GM23248 (cell line): ENCODE measurements around the gene MTUS2. TPM values are rescaled to one million over a fixed set of nuclear protein-coding genes. Genes with fewer than 3 reads are reported as not detected.

Experiments used
- DNase-seq: peaks from one replicate; pipeline ENCODE4 v3.0.0-alpha.2; 2015
- H2AFZ ChIP-seq: fragments of 200-600 bp; sonication (generic); 2 replicates; pipeline ENCODE4 v1.6.1; 2016; ENCODE audit warnings: antibody characterized with exemption
- H3F3A ChIP-seq: fragments of 200-600 bp; sonication (generic); 2 replicates; pipeline ENCODE4 v1.6.1; 2016; ENCODE audit warnings: mild to moderate bottlenecking, antibody characterized with exemption, mixed run types; ENCODE audit not compliant: insufficient read depth
- H3K27ac ChIP-seq: fragments of 200-600 bp; sonication (generic); 2 replicates; pipeline ENCODE4 v1.5.1; 2016; ENCODE audit warnings: mild to moderate bottlenecking
- H3K27me3 ChIP-seq: fragments of 200-600 bp; sonication (generic); replicated peaks from 2 replicates; pipeline ENCODE4 v1.6.1; 2016; ENCODE audit warnings: mild to moderate bottlenecking; ENCODE audit not compliant: insufficient read depth
- H3K36me3 ChIP-seq: fragments of 200-600 bp; sonication (generic); 2 replicates; pipeline ENCODE4 v1.6.1; 2016; ENCODE audit warnings: low read depth, mild to moderate bottlenecking
- H3K4me1 ChIP-seq: fragments of 200-600 bp; sonication (generic); 2 replicates; pipeline ENCODE4 v1.6.1; 2016; ENCODE audit warnings: mild to moderate bottlenecking; ENCODE audit not compliant: insufficient read depth
- H3K4me2 ChIP-seq: fragments of 200-600 bp; sonication (generic); one replicate; pipeline ENCODE4 v1.6.1; 2016; ENCODE audit warnings: mild to moderate bottlenecking; ENCODE audit not compliant: unreplicated experiment
- H3K4me3 ChIP-seq: fragments of 200-600 bp; sonication (generic); 2 replicates; pipeline ENCODE4 v1.5.1; 2016; ENCODE audit warnings: mild to moderate bottlenecking
- H3K79me2 ChIP-seq: fragments of 200-600 bp; sonication (generic); 2 replicates; pipeline ENCODE4 v1.6.1; 2016; ENCODE audit warnings: mild to moderate bottlenecking; ENCODE audit not compliant: insufficient read depth
- H3K9ac ChIP-seq: fragments of 200-600 bp; sonication (generic); 2 replicates; pipeline ENCODE4 v1.6.1; 2016; ENCODE audit warnings: mild to moderate bottlenecking
- H3K9me2 ChIP-seq: fragments of 200-600 bp; sonication (generic); 2 replicates; pipeline ENCODE4 v1.6.1; 2016; ENCODE audit warnings: mixed run types, mild to moderate bottlenecking, moderate library complexity; ENCODE audit not compliant: insufficient read depth
- H3K9me3 ChIP-seq: fragments of 200-600 bp; sonication (generic); one replicate; pipeline ENCODE4 v1.6.1; 2017; ENCODE audit warnings: low read depth
- H4K20me1 ChIP-seq: fragments of 200-600 bp; sonication (generic); 2 replicates; pipeline ENCODE4 v1.6.0; 2016; ENCODE audit not compliant: insufficient read depth
- EZH2 ChIP-seq: fragments of 200-600 bp; sonication (generic); IDR thresholded peaks from 2 replicates; pipeline ENCODE4 v1.6.1; 2018; ENCODE audit warnings: antibody characterized with exemption, mild to moderate bottlenecking; ENCODE audit not compliant: insufficient read depth, poor library complexity, severe bottlenecking
- EZH2phosphoT487 ChIP-seq: fragments of 200-600 bp; sonication (generic); IDR thresholded peaks from 2 replicates; pipeline ENCODE4 v1.6.1; 2018; ENCODE audit warnings: antibody characterized with exemption, moderate library complexity, mild to moderate bottlenecking, low read depth; ENCODE audit not compliant: insufficient read depth
- WGBS, 2 experiments: methylation state at CpG; one replicate each; pipeline ENCODE4 v1.1.6; 2015 to 2017; ENCODE audit warnings: low lambda C conversion rate in 2 of 2, low coverage in 1 of 2; ENCODE audit errors: missing lambda C conversion rate in 2 of 2; 5-methylcytosine and 5-hydroxymethylcytosine counted together
- in situ Hi-C: fragments of 300-500 bp; cut with MboI; formaldehyde crosslinking; loops from 2 replicates; pipeline ENCODE4 v1.15.0; 2020
- polyA plus RNA-seq: library from polyadenylated mRNA; unstranded; fragments of >200 nt; fragmentation: Nextera tagmentation; extraction: Ambion mirVana; gene quantifications from 2 replicates; pipeline ENCODE4 v1.2.1, GENCODE V29; 2016
- total RNA-seq: library from RNA; depleted of rRNA; stranded (reverse); fragments of >200 nt; shearing (Covaris generic); gene quantifications from 2 replicates; pipeline ENCODE4 v1.2.3, GENCODE V29; 2014

Gene MTUS2
- total and polyA plus RNA-seq, 2 experiments from 2014 or later, result 0.43 to 0.74 TPM

- no peaks in the 10 kb centered on the region for H4K20me1 ChIP-seq
- no peaks in the 10 kb centered on the region for H3K4me1 ChIP-seq
- H3F3A ChIP-seq, result no peaks in the 10 kb centered on the region
- 38 to 46% methylated on average over 9 of the region's 9 CpGs for WGBS, 2 experiments
- H2AFZ ChIP-seq, result no peak overlapping the region
- H3K9ac ChIP-seq, result no peak overlapping the region
- in situ Hi-C loops, result loop anchor here (25.0 kb wide), 1 partner anchor 1257 kb away; no protein-coding TSS in a partner anchor
- H3K4me2 ChIP-seq, result no peak overlapping the region
- no peak for DNase-seq
- H3K36me3 ChIP-seq, result no peaks in the 10 kb centered on the region
- H3K4me3 ChIP-seq, result no peak overlapping the region
- no peaks in the 10 kb centered on the region for H3K9me3 ChIP-seq
- H3K79me2 ChIP-seq, result no peaks in the 10 kb centered on the region
- no peaks in the 10 kb centered on the region; the same call in 1 of the 2 replicates for H3K27me3 ChIP-seq
- no peak overlapping the region for H3K27ac ChIP-seq
- TF ChIP-seq EZH2phosphoT487 (no peak), EZH2 (no peak)
- H3K9me2 ChIP-seq, result no peaks in the 10 kb centered on the region
Observed at GRCh38 chr13:29319451-29319850, 499.3 kb downstream of the MTUS2 start.

GRCh38 chr13:29323954-29324353, 503.8 kb downstream of the MTUS2 start:
- Histone ChIP-seq H3K4me1 (no peaks in the 10 kb centered on the region), H3K27ac (no peak overlapping the region), H4K20me1 (no peaks in the 10 kb centered on the region), H3K9me3 (no peaks in the 10 kb centered on the region), H3K4me2 (no peak overlapping the region), H3K4me3 (no peak overlapping the region), H3K27me3 (no peaks in the 10 kb centered on the region), H2AFZ (no peak overlapping the region), H3K36me3 (no peaks in the 10 kb centered on the region), H3F3A (no peaks in the 10 kb centered on the region), H3K9ac (no peak overlapping the region), H3K79me2 (no peaks in the 10 kb centered on the region), H3K9me2 (no peaks in the 10 kb centered on the region)
- in situ Hi-C loops, result loop anchor here (25.0 kb wide), 1 partner anchor 1262 kb away; no protein-coding TSS in a partner anchor
- TF ChIP-seq EZH2phosphoT487, result no peak
- TF ChIP-seq EZH2, result no peak
- no peak for DNase-seq
- WGBS, 2 experiments, result 51 to 61% methylated on average over 9 of the region's 9 CpGs

GRCh38 chr13:29324601-29325000, 504.5 kb downstream of the MTUS2 start:
- Histone ChIP-seq H4K20me1 (no peaks in the 10 kb centered on the region), H3K9me3 (no peaks in the 10 kb centered on the region), H3K4me2 (no peak overlapping the region), H3K79me2 (no peaks in the 10 kb centered on the region), H3K27ac (no peak overlapping the region), H3K4me1 (no peaks in the 10 kb centered on the region), H3K4me3 (no peak overlapping the region), H3K9ac (no peak overlapping the region), H3K9me2 (no peaks in the 10 kb centered on the region), H3F3A (no peaks in the 10 kb centered on the region), H3K27me3 (no peaks in the 10 kb centered on the region), H3K36me3 (no peaks in the 10 kb centered on the region), H2AFZ (no peak overlapping the region)
- no peak for DNase-seq
- no peak for TF ChIP-seq EZH2
- TF ChIP-seq EZH2phosphoT487, result no peak
- in situ Hi-C loops, result loop anchor here (25.0 kb wide), 1 partner anchor 1262 kb away; no protein-coding TSS in a partner anchor
- 6 to 12% methylated on average over 1 of the region's 1 CpG for WGBS, 2 experiments

- DNase-seq, result no peak
- H3F3A ChIP-seq, result no peaks in the 10 kb centered on the region
- H3K27ac ChIP-seq, result no peak overlapping the region
- no peak overlapping the region for H3K9ac ChIP-seq
- no peaks in the 10 kb centered on the region for H3K79me2 ChIP-seq
- no peak overlapping the region for H3K4me2 ChIP-seq
- no peaks in the 10 kb centered on the region for H3K4me1 ChIP-seq
- H3K9me2 ChIP-seq, result no peaks in the 10 kb centered on the region
- no peak overlapping the region for H2AFZ ChIP-seq
- no peaks in the 10 kb centered on the region for H3K36me3 ChIP-seq
- 40 to 41% methylated on average over 2 of the region's 2 CpGs for WGBS, 2 experiments
- in situ Hi-C loops, result no loop called here
- no peaks in the 10 kb centered on the region for H3K27me3 ChIP-seq
- no peak overlapping the region for H3K4me3 ChIP-seq
- no peaks in the 10 kb centered on the region for H3K9me3 ChIP-seq
- no peaks in the 10 kb centered on the region for H4K20me1 ChIP-seq
- TF ChIP-seq EZH2phosphoT487, result no peak
- TF ChIP-seq EZH2, result no peak
Observed at GRCh38 chr13:29328501-29328900, 508.4 kb downstream of the MTUS2 start.

GRCh38 chr13:29336356-29336755, 516.2 kb downstream of the MTUS2 start:
- no peak overlapping the region for H2AFZ ChIP-seq
- H3K4me3 ChIP-seq, result no peak overlapping the region
- no peak overlapping the region for H3K9ac ChIP-seq
- no peak for DNase-seq
- no peaks in the 10 kb centered on the region for H3K36me3 ChIP-seq
- no peaks in the 10 kb centered on the region for H3F3A ChIP-seq
- whole genome bisulfite sequencing, 2 experiments, result 63 to 65% methylated on average over 7 of the region's 7 CpGs
- in situ Hi-C loops, result no loop called here
- no peak overlapping the region for H3K27ac ChIP-seq
- TF ChIP-seq EZH2 (no peak), EZH2phosphoT487 (no peak)
- no peaks in the 10 kb centered on the region for H3K9me2 ChIP-seq
- H3K4me1 ChIP-seq, result no peaks in the 10 kb centered on the region
- no peaks in the 10 kb centered on the region for H3K79me2 ChIP-seq
- no peaks in the 10 kb centered on the region for H3K27me3 ChIP-seq
- no peak overlapping the region for H3K4me2 ChIP-seq
- H3K9me3 ChIP-seq, result no peaks in the 10 kb centered on the region
- no peaks in the 10 kb centered on the region for H4K20me1 ChIP-seq
